ENCODE data around the gene AK4. TPM values are rescaled to one million over a fixed set of nuclear protein-coding genes. Genes with fewer than 3 reads are reported as not detected.

AK4 gene
- total RNA-seq, 2 experiments from 2014 or later: 79.5 to 81.3 TPM

DNA sequence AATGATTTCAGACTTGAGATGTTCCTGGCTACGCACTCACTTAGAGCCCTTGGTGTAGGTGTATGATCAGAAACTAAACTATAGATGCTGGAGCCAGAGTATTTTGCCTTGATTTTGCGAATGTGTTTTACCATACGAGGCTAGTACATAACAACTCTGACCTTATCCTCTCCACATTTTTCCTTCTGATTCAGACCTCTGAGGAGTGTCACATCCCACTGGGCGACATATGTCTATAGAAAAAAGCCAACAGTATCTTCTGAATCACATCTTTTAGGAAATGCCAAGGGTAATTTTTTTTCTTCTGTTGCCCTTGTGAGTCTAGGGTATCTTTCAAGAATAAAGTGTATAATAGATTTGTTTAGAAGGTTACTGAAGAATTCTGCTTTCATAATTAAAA lies 49.6 kb downstream of the AK4 start:
- Mint-ChIP-seq H3K4me3 (no peak overlapping the region), H3K36me3 (peaks cover 46% of the 10 kb centered on the region), H3K27ac (no peak overlapping the region), H3K9me3 (no peaks in the 10 kb centered on the region), H3K27me3 (no peaks in the 10 kb centered on the region), H3K4me1 (peaks cover 15% of the 10 kb centered on the region)
- POLR2A ChIA-PET: no interaction called here
- ATAC-seq (ENCODE audit: low read depth): no peak
- no peak for DNase-seq

DNA sequence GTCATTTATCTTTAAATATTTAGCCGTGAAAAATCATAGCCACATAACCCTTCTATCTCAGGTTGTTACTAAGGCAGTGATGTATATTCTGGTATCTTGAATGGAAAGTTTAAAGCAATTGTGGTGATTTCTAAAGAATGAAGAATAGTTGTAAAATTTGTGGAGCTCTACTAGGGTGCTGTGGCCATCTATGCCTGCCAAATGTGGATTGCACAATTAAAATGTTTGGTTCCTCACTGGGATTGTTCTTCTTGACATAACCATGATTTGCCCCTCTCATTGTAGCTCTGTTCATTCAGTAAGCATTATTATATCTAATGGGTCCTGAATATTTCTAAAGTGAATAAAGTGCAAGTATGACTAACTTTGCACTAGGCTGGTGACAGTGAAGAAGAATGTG lies 50.1 kb downstream of the AK4 start:
- peaks cover 42% of the 10 kb centered on the region for H3K36me3 Mint-ChIP-seq
- POLR2A ChIA-PET: no interaction called here
- H3K27me3 Mint-ChIP-seq: no peaks in the 10 kb centered on the region
- ATAC-seq (ENCODE audit: low read depth) (no peak), DNase-seq (no peak)
- no peaks in the 10 kb centered on the region for H3K9me3 Mint-ChIP-seq
- peaks cover 15% of the 10 kb centered on the region for H3K4me1 Mint-ChIP-seq
- no peak overlapping the region for H3K4me3 Mint-ChIP-seq
- no peak overlapping the region for H3K27ac Mint-ChIP-seq

DNA sequence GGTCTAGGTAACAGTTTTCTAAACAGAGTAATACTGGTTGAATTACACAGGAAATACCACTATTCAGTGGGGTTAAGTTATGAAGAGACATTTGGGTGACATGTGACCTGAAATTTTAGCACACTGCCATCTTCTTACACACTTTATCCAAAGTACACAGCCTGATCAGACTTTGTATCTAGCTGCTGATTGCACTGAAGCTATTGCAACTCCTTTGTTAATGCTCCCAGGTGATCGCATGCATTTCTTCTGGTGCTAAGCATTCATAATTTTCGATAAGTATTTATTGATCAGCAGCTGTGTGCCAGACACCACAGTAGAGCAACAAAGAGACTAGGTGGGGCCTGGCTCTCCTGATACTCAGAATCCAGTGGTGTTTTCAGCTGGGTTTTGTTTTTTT lies 52.4 kb downstream of the AK4 start:
- ATAC-seq (ENCODE audit: low read depth) (no peak), DNase-seq (no peak)
- Mint-ChIP-seq H3K27me3 (no peaks in the 10 kb centered on the region), H3K27ac (no peak overlapping the region), H3K4me1 (peaks cover 13% of the 10 kb centered on the region), H3K9me3 (no peaks in the 10 kb centered on the region), H3K36me3 (peaks cover 32% of the 10 kb centered on the region), H3K4me3 (no peak overlapping the region)
- POLR2A ChIA-PET: no interaction called here

DNA sequence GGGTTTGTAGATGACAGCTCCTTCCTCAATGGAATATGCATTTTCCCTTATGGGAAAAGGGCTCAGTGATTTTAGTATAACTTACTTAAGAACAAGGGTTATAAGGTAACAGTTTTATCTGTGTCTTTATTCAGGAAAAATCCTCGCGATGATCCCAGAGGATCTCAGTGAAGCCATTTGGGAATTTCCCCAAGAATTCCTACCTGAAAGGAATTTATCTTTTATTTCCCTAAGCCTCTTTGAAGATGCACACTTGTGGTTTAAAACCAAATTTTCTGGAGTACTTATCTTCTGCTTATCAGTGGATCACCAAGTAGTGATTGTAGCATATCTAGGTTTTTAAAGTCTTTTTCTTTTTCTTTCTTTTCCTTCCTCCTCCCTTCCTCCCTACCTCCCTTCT lies 58.8 kb downstream of the AK4 start:
- no peaks in the 10 kb centered on the region for H3K9me3 Mint-ChIP-seq
- POLR2A ChIA-PET: interaction anchor here (0.6 to 0.7 kb wide), 2 partner anchors 13 to 251 kb away, joined by 3 read pairs; no protein-coding TSS in a partner anchor
- ATAC-seq (ENCODE audit: low read depth) (no peak), DNase-seq (no peak)
- H3K4me3 Mint-ChIP-seq: no peak overlapping the region
- peaks cover 30% of the 10 kb centered on the region for H3K4me1 Mint-ChIP-seq
- peaks cover 13% of the 10 kb centered on the region for H3K36me3 Mint-ChIP-seq
- peak overlapping the region; percentile 73 for H3K27ac Mint-ChIP-seq
- H3K27me3 Mint-ChIP-seq: no peaks in the 10 kb centered on the region

DNA sequence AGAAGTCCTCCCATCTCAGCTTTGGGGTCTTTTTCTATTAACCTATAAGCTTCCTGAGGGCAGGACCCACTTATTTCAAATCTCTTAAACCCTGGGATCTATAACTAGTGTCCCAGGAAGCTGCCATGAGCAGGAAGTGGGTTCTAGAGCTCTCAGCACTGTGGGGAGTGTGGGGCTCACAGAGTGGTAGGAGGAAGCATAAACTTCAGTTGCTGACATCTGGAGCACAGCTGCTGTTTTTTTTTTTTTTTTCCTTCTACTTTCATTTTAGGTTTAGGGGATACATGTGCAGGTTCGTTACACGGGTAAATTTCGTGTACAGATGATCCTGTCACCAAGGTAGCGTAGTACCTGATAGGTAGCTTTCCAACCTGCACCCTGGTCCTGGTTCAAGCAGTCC lies 59.3 kb downstream of the AK4 start:
- Mint-ChIP-seq H3K9me3 (no peaks in the 10 kb centered on the region), H3K36me3 (peaks cover 13% of the 10 kb centered on the region), H3K4me3 (peak overlapping the region; percentile 44), H3K27me3 (no peaks in the 10 kb centered on the region), H3K4me1 (peaks cover 30% of the 10 kb centered on the region), H3K27ac (peak overlapping the region; percentile 73)
- no peak for DNase-seq
- peak; percentile 63 for ATAC-seq (ENCODE audit: low read depth)
- POLR2A ChIA-PET: interaction anchor here (0.6 to 0.9 kb wide), 3 partner anchors 10 to 252 kb away, joined by 3 read pairs; no protein-coding TSS in a partner anchor

DNA sequence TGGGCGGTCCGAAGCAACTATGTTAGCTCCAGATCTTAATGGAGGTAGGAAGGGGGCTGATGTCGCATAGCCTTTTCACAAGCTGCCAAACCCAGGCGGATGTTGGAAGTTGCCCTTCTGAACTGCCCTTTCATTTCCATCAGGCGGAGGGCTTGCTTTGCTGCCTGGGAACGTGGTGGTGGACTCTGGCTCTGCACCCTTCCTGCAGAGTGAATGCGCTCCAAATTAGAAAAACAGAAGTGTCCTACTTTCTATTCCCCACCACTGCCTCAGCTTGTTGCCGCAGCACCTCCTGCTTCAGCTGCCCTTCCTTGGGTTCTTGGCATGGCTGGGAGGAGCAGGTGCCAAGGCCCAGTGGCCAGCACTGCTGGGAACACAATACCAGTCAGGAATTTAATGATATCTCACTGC lies 60.6 kb downstream of the AK4 start:
- H3K27me3 Mint-ChIP-seq: no peaks in the 10 kb centered on the region
- H3K9me3 Mint-ChIP-seq: no peaks in the 10 kb centered on the region
- POLR2A ChIA-PET: interaction anchor here (0.6 to 0.9 kb wide), 2 partner anchors 9 to 229 kb away, joined by 3 read pairs; no protein-coding TSS in a partner anchor
- no peak overlapping the region for H3K27ac Mint-ChIP-seq
- H3K36me3 Mint-ChIP-seq: peaks cover 13% of the 10 kb centered on the region
- no peak for DNase-seq
- peaks cover 32% of the 10 kb centered on the region for H3K4me1 Mint-ChIP-seq
- no peak overlapping the region for H3K4me3 Mint-ChIP-seq
- no peak for ATAC-seq (ENCODE audit: low read depth)

DNA sequence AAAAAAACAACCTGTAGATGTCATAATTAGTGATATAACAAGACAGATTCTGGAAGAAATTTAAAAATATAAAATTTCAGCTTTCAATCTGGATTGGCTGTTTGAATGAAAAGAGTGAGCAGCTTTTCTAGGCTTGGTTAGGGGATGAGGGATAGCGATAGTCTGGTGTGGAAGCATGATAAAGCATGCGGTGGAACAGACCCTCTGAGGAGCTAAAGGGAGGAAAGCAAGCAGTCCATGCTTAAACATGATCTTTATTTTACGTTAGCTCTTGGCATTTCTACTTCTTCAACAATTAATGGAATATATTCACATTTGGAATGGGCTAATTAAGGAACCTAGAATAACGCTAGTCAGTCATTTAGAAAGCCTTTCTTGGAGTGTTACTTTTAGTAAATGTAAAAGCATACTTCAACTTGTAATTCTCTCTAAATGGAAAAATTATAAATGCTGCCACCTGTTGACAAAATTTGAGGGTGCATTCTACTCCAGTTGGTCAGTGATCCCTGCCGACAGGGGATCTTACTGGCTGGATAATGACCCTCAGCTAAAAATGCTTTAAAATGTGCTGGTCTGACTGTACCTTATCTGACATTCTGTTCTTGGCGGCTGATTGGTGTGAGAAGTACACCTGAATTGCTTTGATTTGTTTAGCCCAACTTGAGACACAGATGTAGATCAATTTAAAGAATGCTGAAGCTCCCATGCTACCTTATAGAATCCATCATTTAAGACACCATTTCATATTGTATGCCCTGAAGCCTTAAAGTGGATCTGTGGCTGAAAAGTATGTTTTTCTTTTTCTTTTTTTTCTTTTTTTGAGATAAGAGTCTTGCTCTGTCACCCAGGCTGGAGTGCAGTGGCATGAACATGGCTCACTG lies 61.2 kb downstream of the AK4 start:
- ATAC-seq (ENCODE audit: low read depth) (no peak), DNase-seq (no peak)
- Mint-ChIP-seq H3K4me3 (no peak overlapping the region), H3K4me1 (peaks cover 32% of the 10 kb centered on the region), H3K27ac (no peak overlapping the region), H3K27me3 (no peaks in the 10 kb centered on the region), H3K36me3 (peaks cover 11% of the 10 kb centered on the region), H3K9me3 (no peaks in the 10 kb centered on the region)
- POLR2A ChIA-PET: interaction anchor here (0.6 kb wide), 1 partner anchor 229 kb away, joined by 3 read pairs; no protein-coding TSS in a partner anchor

DNA sequence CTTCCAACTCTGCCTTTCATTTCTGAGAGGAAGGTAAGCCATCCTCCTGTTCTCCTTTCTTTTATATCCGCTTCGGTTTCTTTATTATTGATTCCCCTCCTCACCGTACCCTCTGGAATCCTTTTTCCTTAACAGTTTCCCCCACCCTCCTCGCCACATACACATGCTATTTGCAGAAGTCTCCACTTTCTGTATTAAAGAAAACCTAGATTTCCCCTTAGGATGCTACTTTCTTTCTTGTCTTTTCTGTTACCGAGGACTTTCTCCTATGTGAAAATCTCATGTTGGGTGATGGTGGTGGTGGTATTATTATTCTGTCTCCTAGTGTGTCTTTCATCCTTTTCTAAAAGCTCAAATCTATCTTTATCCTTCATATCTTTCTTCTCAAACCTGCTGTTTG lies 62.3 kb downstream of the AK4 start:
- ATAC-seq (ENCODE audit: low read depth): no peak
- no peak overlapping the region for H3K4me3 Mint-ChIP-seq
- H3K9me3 Mint-ChIP-seq: no peaks in the 10 kb centered on the region
- no peaks in the 10 kb centered on the region for H3K27me3 Mint-ChIP-seq
- POLR2A ChIA-PET: no interaction called here
- peaks cover 36% of the 10 kb centered on the region for H3K4me1 Mint-ChIP-seq
- peaks cover 11% of the 10 kb centered on the region for H3K36me3 Mint-ChIP-seq
- DNase-seq: no peak
- no peak overlapping the region for H3K27ac Mint-ChIP-seq

DNA sequence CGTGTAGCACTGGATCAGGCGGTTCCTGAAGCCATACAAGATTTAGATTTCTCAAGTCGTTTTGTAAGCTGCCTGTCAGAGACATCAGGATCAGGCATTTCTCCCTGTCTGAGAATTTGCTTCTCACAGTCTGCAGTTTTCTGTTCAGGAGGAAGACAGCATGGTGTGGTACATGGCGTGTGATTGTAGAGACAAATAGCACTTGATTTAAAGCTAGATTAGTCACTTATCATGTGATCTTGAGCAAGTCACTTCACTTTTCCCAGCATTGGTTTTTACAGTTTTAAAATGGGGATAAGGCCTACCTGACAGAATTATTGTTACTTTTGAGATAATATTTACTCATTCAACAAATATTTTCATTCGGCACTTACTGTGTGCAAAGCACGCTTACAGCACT lies 63.3 kb downstream of the AK4 start:
- DNase-seq (no peak), ATAC-seq (ENCODE audit: low read depth) (no peak)
- POLR2A ChIA-PET: no interaction called here
- Mint-ChIP-seq H3K4me1 (peaks cover 36% of the 10 kb centered on the region), H3K36me3 (peaks cover 12% of the 10 kb centered on the region), H3K4me3 (no peak overlapping the region), H3K9me3 (no peaks in the 10 kb centered on the region), H3K27ac (no peak overlapping the region), H3K27me3 (no peaks in the 10 kb centered on the region)

DNA sequence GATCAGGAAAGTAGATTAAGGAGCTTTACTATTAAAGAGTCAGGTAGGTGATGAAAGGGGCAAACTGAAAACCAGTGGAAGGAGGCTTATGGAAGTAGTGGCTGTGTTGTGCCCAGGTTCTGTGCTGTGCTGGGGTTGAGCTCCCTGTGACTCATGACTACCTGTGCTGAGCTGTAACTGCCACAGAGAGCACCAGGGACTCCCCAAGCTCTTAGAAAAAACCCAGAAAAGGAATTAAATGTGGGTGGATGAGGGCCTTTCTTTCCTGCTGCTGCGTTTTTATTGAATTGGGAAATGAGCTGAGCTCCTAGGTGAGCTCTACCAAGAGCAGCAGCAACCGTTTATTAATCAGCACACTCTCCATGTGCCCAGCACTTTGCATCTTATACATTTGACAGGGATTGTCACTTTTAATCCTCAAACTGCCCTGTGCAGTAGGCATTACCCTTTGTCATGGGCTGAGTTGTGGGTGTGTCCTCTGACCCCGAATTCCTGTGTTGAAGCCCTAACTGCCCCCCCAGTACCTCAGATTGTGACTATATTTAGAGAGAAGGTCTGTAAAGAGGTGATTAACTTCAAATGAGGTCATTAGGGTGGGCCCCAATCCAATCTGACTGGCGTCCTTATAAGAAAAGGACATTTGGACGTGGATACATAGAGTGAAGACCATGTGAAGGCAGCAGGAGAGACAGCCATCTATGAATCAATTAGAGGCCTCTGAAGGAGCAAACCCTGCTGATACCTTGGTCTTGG lies 65.4 kb downstream of the AK4 start:
- ATAC-seq (ENCODE audit: low read depth) (no peak), DNase-seq (no peak)
- POLR2A ChIA-PET: no interaction called here
- H3K9me3 Mint-ChIP-seq: no peaks in the 10 kb centered on the region
- peaks cover 31% of the 10 kb centered on the region for H3K4me1 Mint-ChIP-seq
- no peak overlapping the region for H3K27ac Mint-ChIP-seq
- H3K4me3 Mint-ChIP-seq: no peak overlapping the region
- H3K36me3 Mint-ChIP-seq: peaks cover 14% of the 10 kb centered on the region
- no peaks in the 10 kb centered on the region for H3K27me3 Mint-ChIP-seq

DNA sequence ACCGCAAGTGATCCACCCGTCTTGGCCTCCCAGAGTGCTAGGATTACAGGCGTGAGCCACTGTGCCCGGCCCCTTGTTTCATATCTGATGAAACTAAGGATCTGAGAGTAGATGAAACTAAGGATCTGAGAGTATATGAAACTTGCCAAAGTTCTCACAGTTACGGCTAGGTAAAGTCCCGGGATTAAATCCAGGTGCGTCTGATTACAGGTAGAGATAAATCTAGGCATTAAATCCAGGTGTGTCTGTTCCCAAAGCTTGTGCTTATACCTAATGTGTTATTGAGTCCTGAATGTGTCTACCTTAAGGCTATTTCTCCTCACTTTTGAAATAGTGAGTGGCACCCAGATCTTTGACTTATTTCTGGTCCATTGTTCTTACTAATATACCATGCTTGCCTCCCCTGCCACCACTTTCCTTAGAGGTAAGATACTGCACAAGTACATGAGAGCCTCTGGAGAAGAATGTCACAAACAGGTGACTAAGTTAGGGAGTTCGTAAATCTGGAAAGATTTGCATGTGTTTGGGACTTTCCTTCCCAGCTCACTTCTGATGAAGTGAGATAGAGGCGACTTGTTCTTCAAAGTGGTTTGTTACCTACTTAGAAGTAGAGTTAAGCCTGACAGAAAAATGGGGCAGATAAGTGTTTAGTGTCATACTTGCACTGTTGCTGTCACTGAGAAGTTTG lies 66.5 kb downstream of the AK4 start:
- Mint-ChIP-seq H3K4me1 (peaks cover 23% of the 10 kb centered on the region), H3K4me3 (no peak overlapping the region), H3K9me3 (no peaks in the 10 kb centered on the region), H3K27me3 (no peaks in the 10 kb centered on the region), H3K36me3 (peaks cover 17% of the 10 kb centered on the region), H3K27ac (no peak overlapping the region)
- no peak for DNase-seq
- ATAC-seq (ENCODE audit: low read depth): no peak
- POLR2A ChIA-PET: no interaction called here

DNA sequence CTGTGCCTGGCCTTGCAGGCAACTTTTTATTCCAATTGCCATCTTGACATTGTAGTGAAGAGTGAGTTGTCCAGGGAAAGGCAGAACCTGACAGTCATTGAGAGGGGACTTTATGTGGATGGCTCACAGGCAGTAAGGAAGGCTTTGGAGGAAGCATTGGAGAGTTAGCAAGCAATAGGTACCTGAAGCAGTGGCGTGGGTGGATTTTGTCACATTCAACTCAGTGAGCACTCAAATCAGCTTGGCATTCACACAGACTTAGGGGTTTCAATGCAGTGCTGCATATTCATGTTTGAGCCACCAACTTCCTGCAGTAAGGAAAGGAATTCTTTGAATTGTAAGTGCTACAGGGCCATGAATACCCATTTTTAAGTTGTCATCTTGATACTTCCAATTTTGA lies 69.0 kb downstream of the AK4 start:
- Mint-ChIP-seq H3K36me3 (peaks cover 24% of the 10 kb centered on the region), H3K4me3 (no peak overlapping the region), H3K27me3 (no peaks in the 10 kb centered on the region), H3K27ac (no peak overlapping the region), H3K4me1 (peaks cover 19% of the 10 kb centered on the region), H3K9me3 (no peaks in the 10 kb centered on the region)
- DNase-seq (no peak), ATAC-seq (ENCODE audit: low read depth) (no peak)
- POLR2A ChIA-PET: interaction anchor here (0.8 kb wide), 1 partner anchor 9 kb away, joined by 3 read pairs; no protein-coding TSS in a partner anchor

DNA sequence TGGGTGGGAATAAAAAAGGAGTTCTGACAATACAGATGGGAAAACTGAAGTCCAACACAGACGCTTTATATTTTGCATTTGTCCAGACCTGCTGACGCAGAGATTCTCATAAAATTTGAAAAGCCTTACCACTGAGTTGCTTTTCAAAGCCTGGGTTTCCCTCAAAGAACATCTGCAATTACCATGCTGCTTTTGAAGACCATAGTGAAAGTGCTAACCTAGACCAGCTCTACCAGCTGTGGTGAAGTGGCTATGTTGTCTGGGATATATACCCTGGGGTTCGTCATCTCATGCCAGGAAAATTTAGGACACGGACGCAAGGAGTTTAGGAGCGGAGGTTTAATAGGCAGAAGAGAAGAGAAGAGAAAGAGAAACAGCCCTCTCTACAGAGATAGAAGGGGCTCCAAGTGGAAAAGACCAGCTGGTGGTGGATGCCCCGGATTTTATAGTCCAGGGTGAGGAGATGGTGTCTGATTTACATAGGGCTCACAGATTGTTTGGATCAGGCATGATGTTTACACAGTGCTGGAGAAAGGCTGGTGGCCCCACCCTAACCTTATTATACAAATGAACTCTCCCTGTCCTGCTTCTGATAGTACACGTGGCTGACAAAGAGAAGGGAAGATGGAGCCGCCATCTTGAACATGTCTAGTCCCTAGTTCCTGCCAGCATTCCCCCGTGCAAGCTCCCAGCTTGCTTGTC lies 73.8 kb downstream of the AK4 start:
- H3K27ac Mint-ChIP-seq: no peak overlapping the region
- POLR2A ChIA-PET: no interaction called here
- H3K4me3 Mint-ChIP-seq: no peak overlapping the region
- no peak for ATAC-seq (ENCODE audit: low read depth)
- H3K27me3 Mint-ChIP-seq: no peaks in the 10 kb centered on the region
- H3K36me3 Mint-ChIP-seq: peaks cover 31% of the 10 kb centered on the region
- no peaks in the 10 kb centered on the region for H3K9me3 Mint-ChIP-seq
- DNase-seq: no peak
- peaks cover 5% of the 10 kb centered on the region for H3K4me1 Mint-ChIP-seq

Data from activated naive CD8-positive, alpha-beta T cell treated with anti-CD3 and anti-CD28 coated beads, Interleukin-2, amount 10 ng/mL, durations not matched to agents 7 days and 5 days (primary cell).